HG02970 (cell line): ENCODE data around the gene MKX.

ENCODE experiments used
- ATAC-seq: cut with Tn5 transposase; IDR thresholded peaks from one replicate; pipeline ENCODE4 v1.9.1; 2021; ENCODE audit warnings: mild to moderate bottlenecking, moderate library complexity, moderate number of reproducible peaks; ENCODE audit not compliant: unreplicated experiment, low FRiP score

The MKX gene

DNA sequence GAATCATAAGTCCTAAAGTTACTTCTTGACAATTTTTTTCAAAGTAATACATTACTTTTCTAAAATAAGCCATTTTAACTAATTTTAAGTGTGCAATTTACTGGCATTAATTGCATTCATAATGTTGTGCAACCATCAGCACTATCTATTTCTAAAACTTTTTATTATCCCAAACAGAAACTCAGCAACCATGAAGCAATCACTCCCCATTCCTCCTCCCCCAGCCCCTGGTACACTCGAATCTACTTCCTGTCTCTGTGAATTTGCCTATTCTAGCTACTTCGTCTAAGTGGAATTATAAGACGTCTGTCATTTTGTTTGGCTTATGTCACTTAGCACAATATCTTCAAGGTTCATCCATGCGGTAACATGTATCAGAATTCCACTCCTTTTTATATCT is 84.9 kb downstream of the MKX start:
- no peak for ATAC-seq

GRCh38 chr10:27660268-27660667 is 85.4 kb downstream of the MKX start:
- ATAC-seq, result no peak

GRCh38 chr10:27659786-27660185 is 85.8 kb downstream of the MKX start:
- no peak for ATAC-seq

DNA sequence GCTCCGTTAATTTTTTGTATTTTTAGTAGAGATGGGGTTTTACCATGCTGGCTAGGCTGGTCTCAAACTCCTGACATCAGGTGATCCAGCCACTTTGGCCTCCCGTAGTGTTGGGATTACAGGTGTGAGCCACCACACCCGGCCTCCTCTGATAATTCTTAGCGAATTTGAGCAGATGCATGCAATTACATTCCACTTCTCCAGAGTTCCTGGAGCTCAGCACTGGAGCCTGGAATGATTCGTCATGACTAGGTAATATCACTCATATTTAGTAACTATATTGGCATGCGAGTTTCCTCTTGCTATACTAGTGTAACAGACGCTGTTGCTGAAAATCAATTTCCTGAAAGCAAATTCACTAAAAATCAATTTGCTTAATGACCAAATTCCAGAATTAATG is 86.8 kb downstream of the MKX start:
- no peak for ATAC-seq

- ATAC-seq, result no peak
Measured at GRCh38 chr10:27655296-27655695, 90.3 kb downstream of the MKX start.

- no peak for ATAC-seq
Measured at GRCh38 chr10:27654284-27654683, 91.3 kb downstream of the MKX start.

DNA sequence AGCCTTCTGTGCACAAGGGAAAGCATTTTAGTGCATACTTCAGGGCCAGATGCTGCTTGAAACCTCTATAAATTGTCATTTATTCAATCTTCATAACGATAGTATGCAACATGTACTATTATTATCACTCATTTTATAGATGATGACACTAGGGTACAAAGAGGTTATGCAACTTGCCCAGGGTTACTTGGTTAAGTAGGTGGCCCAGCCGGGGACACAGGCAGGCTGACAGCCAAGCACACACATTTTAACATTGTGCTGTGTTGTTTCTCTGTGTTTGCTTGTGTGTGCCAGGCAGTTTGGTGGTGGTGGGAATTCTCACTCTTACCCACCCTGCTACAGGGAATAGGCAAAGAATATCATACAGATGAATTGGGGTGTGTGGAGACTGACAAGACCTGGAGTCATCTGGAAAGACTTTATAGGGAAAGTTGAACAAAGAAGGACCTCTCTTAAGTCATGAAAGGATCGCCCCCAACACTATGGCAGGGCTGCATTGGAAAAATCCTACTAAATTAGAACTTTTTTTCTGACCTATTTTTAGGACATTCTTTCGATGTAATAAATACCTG is 98.9 kb downstream of the MKX start:
- no peak for ATAC-seq

DNA sequence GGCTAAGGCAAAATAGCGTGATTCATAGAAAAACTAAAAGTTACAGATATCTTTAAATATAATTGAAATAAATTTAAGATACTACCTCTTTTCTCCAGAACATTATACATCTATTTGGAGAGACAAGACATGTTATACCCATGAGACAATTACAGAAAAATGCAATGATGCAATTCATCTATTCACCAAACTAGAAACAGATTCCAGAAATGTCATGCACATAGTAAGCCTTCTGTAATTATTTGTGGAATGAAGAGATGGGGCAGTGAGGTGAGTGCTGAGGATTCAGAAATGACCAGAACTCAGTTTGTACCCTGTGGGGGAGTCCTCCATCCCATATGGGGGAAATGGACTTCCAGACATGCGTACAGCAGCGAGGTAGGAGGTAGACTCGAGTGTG is 99.4 kb downstream of the MKX start:
- ATAC-seq, result no peak

DNA sequence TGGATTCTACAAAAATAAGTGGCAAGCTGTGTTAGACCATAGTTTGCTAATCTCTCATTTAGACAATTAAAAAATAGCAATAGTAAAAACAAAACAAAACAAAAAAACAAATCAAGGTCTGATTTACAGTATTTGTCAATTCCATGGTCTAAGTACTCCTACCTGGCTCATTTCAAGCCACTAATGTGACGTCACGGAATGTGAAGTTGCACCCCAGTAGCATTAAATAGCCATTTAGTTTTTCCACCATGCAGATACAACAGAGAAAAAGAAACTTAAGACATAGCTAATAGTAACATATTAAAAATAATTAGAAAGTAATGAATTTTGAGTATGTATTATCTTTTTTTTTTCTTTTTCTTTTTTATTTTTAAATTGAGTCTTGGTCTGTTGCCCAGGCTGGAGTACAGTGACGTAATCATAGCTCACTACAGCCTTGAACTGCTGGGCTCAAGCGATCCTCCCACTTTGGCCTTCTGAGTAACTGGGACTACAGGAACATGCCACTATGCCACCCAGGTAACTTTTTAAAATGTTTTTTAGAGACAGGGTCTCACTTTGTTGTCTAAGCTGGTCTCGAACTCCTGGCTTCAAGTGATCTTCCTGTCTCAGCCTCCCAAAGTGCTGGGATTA is 101.2 kb downstream of the MKX start:
- no peak for ATAC-seq

DNA sequence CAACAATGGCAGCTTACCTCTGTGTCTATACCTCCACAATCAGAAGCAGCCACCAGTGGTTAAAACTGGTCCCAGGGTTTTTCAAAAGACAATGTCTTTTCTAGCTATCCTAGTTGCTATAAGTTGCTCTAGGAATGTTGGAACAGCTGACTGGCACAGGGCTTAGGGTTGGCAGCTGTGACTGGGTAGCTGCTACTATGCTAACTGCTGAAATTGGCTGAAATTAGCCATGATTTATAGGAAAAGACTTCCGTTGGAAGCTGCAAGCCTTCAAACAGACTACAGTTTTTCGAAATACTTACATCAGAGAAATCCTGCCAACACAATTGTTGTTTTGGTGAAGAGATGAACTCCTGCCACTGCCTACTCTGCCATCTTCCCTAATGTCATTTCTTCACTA is 102.3 kb downstream of the MKX start:
- ATAC-seq, result no peak

GRCh38 chr10:27642023-27642589 is 103.5 kb downstream of the MKX start:
- no peak for ATAC-seq

- ATAC-seq, result no peak
Measured at GRCh38 chr10:27638071-27638750, 107.4 kb downstream of the MKX start.

- ATAC-seq, result no peak
Measured at GRCh38 chr10:27637601-27638000, 108.0 kb downstream of the MKX start.

DNA sequence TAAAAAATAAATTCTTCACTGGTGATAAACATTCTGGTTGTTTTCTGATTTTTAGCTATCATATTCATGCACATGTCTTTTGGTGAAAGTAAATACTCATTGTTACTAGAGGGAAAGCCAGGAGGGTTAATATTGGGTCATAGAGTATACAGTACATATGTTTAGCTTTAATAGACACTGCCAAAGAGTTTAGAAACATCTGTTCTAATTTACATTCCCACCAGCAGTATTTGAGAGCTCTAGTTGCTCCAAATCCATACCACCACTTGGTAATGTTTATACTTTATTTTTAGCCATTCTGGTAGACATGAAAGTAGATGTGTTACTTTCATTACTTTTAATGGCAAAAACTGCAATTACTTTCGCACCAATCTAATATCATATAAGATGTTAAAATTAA is 108.8 kb downstream of the MKX start:
- no peak for ATAC-seq

GRCh38 chr10:27635699-27636270 is 109.8 kb downstream of the MKX start:
- no peak for ATAC-seq

GRCh38 chr10:27635290-27635689 is 110.3 kb downstream of the MKX start:
- no peak for ATAC-seq

DNA sequence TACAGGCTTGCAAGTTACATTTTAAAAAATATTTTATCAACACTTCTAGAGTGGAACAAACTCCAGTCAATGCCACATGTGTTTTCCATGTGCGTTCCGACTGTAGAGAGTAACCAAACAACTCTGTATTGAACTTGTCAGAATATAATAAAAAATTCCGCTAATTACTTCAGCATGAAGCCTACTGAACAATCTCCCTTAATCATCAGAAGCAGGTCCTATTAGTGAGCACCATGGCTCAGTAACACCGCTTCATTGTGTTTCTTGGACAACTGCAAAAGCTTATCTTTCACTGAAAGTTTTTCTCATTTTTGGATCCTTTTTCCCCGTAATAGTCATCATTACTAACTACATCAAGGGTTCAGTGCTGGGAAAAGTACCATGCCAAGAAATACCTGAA is 117.0 kb downstream of the MKX start:
- ATAC-seq, result no peak

DNA sequence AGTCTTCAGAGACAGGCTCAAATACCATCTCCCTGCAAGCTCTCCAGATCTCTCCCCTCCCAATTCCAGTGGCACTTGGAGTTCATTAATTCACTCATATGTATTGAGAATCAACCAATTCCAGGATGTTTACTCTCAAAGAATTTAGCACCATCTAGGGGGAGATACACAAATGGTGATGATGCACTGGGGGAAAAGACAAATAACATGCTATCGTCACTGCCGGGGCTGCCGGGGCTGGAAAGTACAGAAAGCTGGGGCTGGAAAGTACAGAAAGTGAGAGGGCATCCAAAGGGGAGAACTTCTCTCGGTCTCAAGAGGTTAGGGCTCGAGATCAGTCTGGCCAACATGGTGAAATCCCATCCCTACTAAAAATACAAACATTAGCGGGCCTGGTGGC is 118.7 kb downstream of the MKX start:
- ATAC-seq, result no peak

- no peak for ATAC-seq
Measured at GRCh38 chr10:27625452-27626211, 120.0 kb downstream of the MKX start.

DNA sequence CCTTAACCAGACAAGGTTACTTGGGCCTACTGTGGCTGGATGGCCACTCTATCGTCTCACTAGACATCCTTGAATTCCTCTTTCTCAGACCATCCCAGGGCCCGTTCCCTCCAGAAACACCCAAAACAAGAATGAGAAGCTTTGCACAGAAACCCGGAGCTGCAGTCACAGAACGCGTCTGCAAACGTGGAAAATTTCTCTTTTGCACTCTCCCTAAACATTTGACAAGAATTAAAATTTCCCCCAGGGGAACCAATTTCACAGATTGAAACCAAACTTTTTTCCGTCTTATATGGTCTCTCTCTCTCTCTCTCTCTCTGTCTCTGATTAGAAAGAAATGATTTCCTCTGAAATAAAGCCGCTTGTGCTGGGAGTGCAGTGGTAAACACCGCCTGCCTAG is 120.7 kb downstream of the MKX start:
- ATAC-seq, result no peak
